GM18498 (cell line): Measurements from ENCODE around the gene ZDHHC18.

ENCODE experiments used
- ATAC-seq: cut with Tn5 transposase; IDR thresholded peaks from one replicate; pipeline ENCODE4 v1.9.1; 2021; ENCODE audit warnings: mild to moderate bottlenecking, moderate library complexity; ENCODE audit not compliant: unreplicated experiment

Gene ZDHHC18

DNA sequence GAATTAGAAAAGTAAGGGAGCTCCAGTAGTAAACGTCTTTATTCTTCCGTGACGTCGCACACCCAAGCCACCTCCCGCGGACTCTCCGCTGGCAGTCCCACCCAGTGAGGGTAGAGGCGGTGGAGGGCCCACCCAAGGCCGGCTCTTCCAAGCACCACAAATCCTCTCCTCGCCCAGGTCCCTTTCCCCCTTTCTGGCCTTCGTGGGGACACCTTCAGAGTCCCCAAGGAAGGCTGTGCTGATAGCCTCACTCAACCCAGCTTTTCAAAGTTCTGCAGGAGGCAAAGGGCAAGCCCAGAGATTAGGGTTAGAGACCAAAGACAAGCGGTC is 63.9 kb downstream of the ZDHHC18 start:
- ATAC-seq: peak; percentile 36

- no peak for ATAC-seq
These were observed 67.8 kb downstream of the ZDHHC18 start for GRCh38 chr1:26894263-26894662.

DNA sequence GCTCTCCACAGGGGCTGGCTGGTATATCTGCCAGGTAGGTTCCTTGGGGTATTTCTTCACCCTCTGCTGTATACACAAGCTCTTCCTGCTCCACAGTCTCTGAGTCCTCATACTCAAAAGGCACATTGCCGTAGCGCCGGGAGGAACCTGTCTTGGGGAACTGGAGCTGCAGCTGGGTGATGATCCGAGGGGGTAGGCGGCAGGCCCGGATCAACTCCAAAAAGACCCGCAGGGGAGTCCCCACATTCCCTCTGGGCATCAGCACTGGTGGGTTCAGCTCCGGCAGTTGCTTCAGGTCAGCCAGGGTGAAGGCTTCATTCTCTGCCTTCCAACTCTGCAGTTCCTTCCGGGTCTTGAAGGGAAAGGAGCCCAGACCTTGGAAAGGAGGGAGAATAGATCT is 70.9 kb downstream of the ZDHHC18 start:
- no peak for ATAC-seq

- peak; percentile 88 for ATAC-seq
These were observed 73.7 kb downstream of the ZDHHC18 start, which contains the start of gene GPATCH3 for GRCh38 chr1:26900001-26900814. TSS of gene GPATCH3 (minus strand) at chr1:26900467. CDS start at chr1:26900442, 25 bp downstream.

- ATAC-seq: no peak
These were observed 74.5 kb downstream of the ZDHHC18 start for GRCh38 chr1:26900815-26901511.
